NCI-H2171 treated with DMSO at 0.1 percent for 48 hours (cell line): ENCODE data around the gene CAPZB.
A peak's percentile ranks its signal among the peaks of the same experiment; 100 is the strongest.
"Not testable (repeated sequence)": the region's sequence is repeated elsewhere in the genome, so short reads cannot be mapped to it uniquely, and the experiment has no call there.

ENCODE experiments used
- DNase-seq: peaks from one replicate; lab custom pipeline; 2025; lab: John Stamatoyannopoulos, UW

Gene CAPZB

GRCh38 chr1:19497443-19497842 is 12.1 kb upstream of the CAPZB start:
- not testable (repeated sequence) for DNase-seq

GRCh38 chr1:19496527-19496874 is 11.2 kb upstream of the CAPZB start:
- DNase-seq: no peak

GRCh38 chr1:19495799-19496526 is 10.6 kb upstream of the CAPZB start:
- DNase-seq: peak; percentile 72

GRCh38 chr1:19495000-19495656 is 9.8 kb upstream of the CAPZB start:
- peak; percentile 16 for DNase-seq

- no peak for DNase-seq
Measured at GRCh38 chr1:19493547-19493946, 8.2 kb upstream of the CAPZB start.

GRCh38 chr1:19489996-19490395 is 4.7 kb upstream of the CAPZB start:
- DNase-seq: no peak

- no peak for DNase-seq
Measured at GRCh38 chr1:19488136-19488535, 2.8 kb upstream of the CAPZB start.

- no peak for DNase-seq
Measured at GRCh38 chr1:19484798-19485361, 459 bp downstream of the CAPZB start.

- DNase-seq: no peak
Measured at GRCh38 chr1:19484338-19484797, 971 bp downstream of the CAPZB start.

- no peak for DNase-seq
Measured at GRCh38 chr1:19483691-19484090, 1.6 kb downstream of the CAPZB start.

- no peak for DNase-seq
Measured at GRCh38 chr1:19483261-19483660, 2.1 kb downstream of the CAPZB start.

- no peak for DNase-seq
Measured at GRCh38 chr1:19481826-19482398, 3.4 kb downstream of the CAPZB start.

- no peak for DNase-seq
Measured at GRCh38 chr1:19480282-19480681, 5.1 kb downstream of the CAPZB start.

- DNase-seq: no peak
Measured at GRCh38 chr1:19479351-19480120, 5.8 kb downstream of the CAPZB start.

GRCh38 chr1:19478322-19478721 is 7.0 kb downstream of the CAPZB start:
- DNase-seq: no peak

GRCh38 chr1:19477284-19478249 is 7.8 kb downstream of the CAPZB start:
- no peak for DNase-seq

GRCh38 chr1:19476450-19477190 is 8.7 kb downstream of the CAPZB start:
- DNase-seq: no peak

- no peak for DNase-seq
Measured at GRCh38 chr1:19475296-19475695, 10.0 kb downstream of the CAPZB start.

- DNase-seq: no peak
Measured at GRCh38 chr1:19472174-19472573, 13.2 kb downstream of the CAPZB start.

GRCh38 chr1:19469004-19469403 is 16.3 kb downstream of the CAPZB start:
- no peak for DNase-seq
